Stomach (tissue), 9 donors: ENCODE measurements around the gene CHST2. TPM values are rescaled to one million over a fixed set of nuclear protein-coding genes. Genes with fewer than 3 reads are reported as not detected.

Source experiments
- DNase-seq, 2 donors: peaks; one replicate each; pipeline versions ENCODE4 v3.0.0 to v3.0.0-alpha.2; 2013 to 2019
- H3K27ac ChIP-seq, 5 donors: fragments of 200-600 bp in 4 of 5; sonication (generic) in 4 of 5; one replicate each; pipeline ENCODE4 v1.5.1; 2013 to 2019; ENCODE audit warnings: mild to moderate bottlenecking in 1 of 5, moderate library complexity in 1 of 5
- H3K27me3 ChIP-seq, 3 donors: fragments of 200-600 bp; sonication (generic); one replicate each; pipeline ENCODE4 v1.5.1; 2017 to 2019; ENCODE audit warnings: mixed run types in 1 of 3
- H3K36me3 ChIP-seq, 4 donors: fragments of 200-600 bp; sonication (generic); 1 replicate in 3 of 4; 2 replicates in 1 of 4; pipeline ENCODE4 v1.5.1; 2016 to 2019
- H3K4me1 ChIP-seq, 4 donors: fragments of 200-600 bp; sonication (generic); one replicate each; pipeline ENCODE4 v1.5.1; 2016 to 2019
- H3K4me3 ChIP-seq, 4 donors: fragments of 200-600 bp; sonication (generic) in 3 of 4; one replicate each; pipeline ENCODE4 v1.5.1; 2016 to 2019; ENCODE audit warnings: mild to moderate bottlenecking in 1 of 4
- H3K9me3 ChIP-seq, 4 donors: fragments of 200-600 bp; sonication (generic); one replicate each; pipeline ENCODE4 v1.5.1; 2016 to 2019
- EP300 ChIP-seq: sonication (generic); formaldehyde crosslinking; IDR thresholded peaks from one replicate; pipeline ENCODE4 v1.6.1; 2017; ENCODE audit warnings: antibody characterized with exemption
- POLR2A ChIP-seq, 4 donors: fragments of 450-650 bp; IDR thresholded peaks; one replicate each; pipeline ENCODE4 v1.6.1; 2016; ENCODE audit warnings: antibody characterized with exemption in 4 of 4, control low read depth in 2 of 4, mild to moderate bottlenecking in 1 of 4, moderate library complexity in 1 of 4
- POLR2AphosphoS5 ChIP-seq, 3 donors: sonication (generic); formaldehyde crosslinking; IDR thresholded peaks; one replicate each; pipeline ENCODE4 v1.6.1; 2016; ENCODE audit warnings: antibody characterized with exemption in 3 of 3
- WGBS, 5 donors: extraction: QIAGEN DNeasy Blood & Tissue Kit in 3 of 5; methylation state at CpG; one replicate each; pipeline versions ENCODE4 v1.1.5 to v1.1.7; 2013 to 2018; 5-methylcytosine and 5-hydroxymethylcytosine counted together
- intact Hi-C: fragments of 100-400 bp; cut with DNase I; formaldehyde crosslinking; loops from one replicate; pipeline ENCODE4 v1.15.1; 2023; ENCODE audit warnings: low total_unique reads
- polyA plus RNA-seq, 3 donors: library from polyadenylated mRNA; stranded (reverse); fragments of 200-250 nt; gene quantifications; one replicate each; pipeline ENCODE4 v1.2.3, GENCODE V29; 2013
- total RNA-seq, 5 donors: library from RNA; depleted of rRNA; stranded (reverse); fragments of >200 nt; gene quantifications; one replicate each; pipeline versions ENCODE4 v1.1.0 to v1.2.3, GENCODE V29; 2014 to 2016
- TF ChIP-seq, protein P1 (sequence below), 7 experiments: fragments of 450-650 bp in 4 of 7; fragments of 200-600 bp in 3 of 7; sonication (generic) in 3 of 7; IDR thresholded peaks; one replicate each; pipeline ENCODE4 v1.5.1; 2016 to 2019; ENCODE audit warnings: antibody characterized with exemption in 7 of 7, control low read depth in 2 of 7, mild to moderate bottlenecking in 1 of 7
- donor health status: healthy with polysubstance abuse.
- donor health status: Bipolar disorder and iron deficiency.
- donor health status: healthy.

Gene CHST2
- total and polyA plus RNA-seq, 8 donors = 0.73 to 5.9 (median 3.2) TPM

DNA sequence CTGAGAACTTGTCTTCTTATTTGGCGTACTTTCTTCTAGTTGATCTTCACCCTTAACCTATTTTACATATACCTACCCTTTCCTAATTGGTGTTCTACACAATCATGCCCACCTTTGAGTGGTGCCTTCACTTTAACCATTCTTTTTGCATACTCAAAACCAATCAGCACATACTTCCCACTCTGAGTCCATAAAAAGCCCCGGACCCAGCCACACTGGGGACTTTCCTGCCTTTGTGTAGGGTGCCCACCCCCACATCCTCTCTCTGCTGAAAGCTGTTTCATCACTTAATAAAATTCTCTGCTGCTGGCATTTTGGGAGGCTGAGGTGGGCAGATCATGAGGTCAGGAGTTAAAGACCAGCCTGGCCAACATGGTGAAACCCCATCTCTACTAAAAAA, 15.9 kb upstream of the CHST2 start:
- Histone ChIP-seq H3K36me3 (no peaks in the 10 kb centered on the region), H3K4me1 (no peaks in the 10 kb centered on the region), H3K9me3 (peaks cover 4 to 31% (median 23%) of the 10 kb centered on the region in 4 donors), H3K27ac (no peak overlapping the region), H3K4me3 (no peak overlapping the region), H3K27me3 (no peaks in the 10 kb centered on the region)
- intact Hi-C loops = no loop called here
- WGBS, 5 donors = 65 to 88% (median 79%) methylated on average over 2 of the region's 2 CpGs
- no peak for DNase-seq
- TF ChIP-seq EP300 = no peak
- no peak for TF ChIP-seq POLR2AphosphoS5 (IDR thresholded peaks at IDR 0.05)
- no peak for TF ChIP-seq POLR2A (IDR thresholded peaks at IDR 0.05)
- TF ChIP-seq, protein P1, sequence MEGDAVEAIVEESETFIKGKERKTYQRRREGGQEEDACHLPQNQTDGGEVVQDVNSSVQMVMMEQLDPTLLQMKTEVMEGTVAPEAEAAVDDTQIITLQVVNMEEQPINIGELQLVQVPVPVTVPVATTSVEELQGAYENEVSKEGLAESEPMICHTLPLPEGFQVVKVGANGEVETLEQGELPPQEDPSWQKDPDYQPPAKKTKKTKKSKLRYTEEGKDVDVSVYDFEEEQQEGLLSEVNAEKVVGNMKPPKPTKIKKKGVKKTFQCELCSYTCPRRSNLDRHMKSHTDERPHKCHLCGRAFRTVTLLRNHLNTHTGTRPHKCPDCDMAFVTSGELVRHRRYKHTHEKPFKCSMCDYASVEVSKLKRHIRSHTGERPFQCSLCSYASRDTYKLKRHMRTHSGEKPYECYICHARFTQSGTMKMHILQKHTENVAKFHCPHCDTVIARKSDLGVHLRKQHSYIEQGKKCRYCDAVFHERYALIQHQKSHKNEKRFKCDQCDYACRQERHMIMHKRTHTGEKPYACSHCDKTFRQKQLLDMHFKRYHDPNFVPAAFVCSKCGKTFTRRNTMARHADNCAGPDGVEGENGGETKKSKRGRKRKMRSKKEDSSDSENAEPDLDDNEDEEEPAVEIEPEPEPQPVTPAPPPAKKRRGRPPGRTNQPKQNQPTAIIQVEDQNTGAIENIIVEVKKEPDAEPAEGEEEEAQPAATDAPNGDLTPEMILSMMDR (IDR thresholded peaks at IDR 0.05) = no peak

DNA sequence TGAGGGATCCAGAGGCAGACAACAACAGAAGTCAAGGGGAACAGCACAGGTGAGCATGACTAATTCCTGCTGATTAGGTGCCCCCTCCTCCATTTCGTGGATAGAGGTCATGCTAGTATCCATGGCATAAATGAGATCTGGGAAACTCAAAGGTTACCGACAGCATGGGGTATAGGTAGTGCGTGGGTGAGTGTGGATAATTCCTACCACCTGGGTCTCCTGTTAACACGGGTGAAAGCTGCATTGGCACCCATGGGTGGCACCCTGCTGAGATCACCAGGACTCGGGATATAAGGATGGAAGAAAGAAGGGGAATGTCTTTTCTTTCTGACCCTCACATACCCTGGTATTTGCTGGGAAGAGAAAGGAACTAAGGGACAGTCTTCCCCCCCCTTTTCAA, 14.4 kb upstream of the CHST2 start:
- H3K27ac ChIP-seq = no peak overlapping the region
- TF ChIP-seq EP300 = no peak
- TF ChIP-seq, protein P1 (IDR thresholded peaks at IDR 0.05) = no peak
- TF ChIP-seq POLR2AphosphoS5 (IDR thresholded peaks at IDR 0.05) = no peak
- TF ChIP-seq POLR2A (IDR thresholded peaks at IDR 0.05) = no peak
- intact Hi-C loops = no loop called here
- 76 to 87% (median 85%) methylated on average over 5 of the region's 5 CpGs for WGBS, 5 donors
- no peaks in the 10 kb centered on the region for H3K27me3 ChIP-seq
- peaks cover 4 to 31% (median 23%) of the 10 kb centered on the region in 4 donors for H3K9me3 ChIP-seq
- H3K4me3 ChIP-seq = no peak overlapping the region
- H3K36me3 ChIP-seq = no peaks in the 10 kb centered on the region
- no peak for DNase-seq
- no peaks in the 10 kb centered on the region for H3K4me1 ChIP-seq

DNA sequence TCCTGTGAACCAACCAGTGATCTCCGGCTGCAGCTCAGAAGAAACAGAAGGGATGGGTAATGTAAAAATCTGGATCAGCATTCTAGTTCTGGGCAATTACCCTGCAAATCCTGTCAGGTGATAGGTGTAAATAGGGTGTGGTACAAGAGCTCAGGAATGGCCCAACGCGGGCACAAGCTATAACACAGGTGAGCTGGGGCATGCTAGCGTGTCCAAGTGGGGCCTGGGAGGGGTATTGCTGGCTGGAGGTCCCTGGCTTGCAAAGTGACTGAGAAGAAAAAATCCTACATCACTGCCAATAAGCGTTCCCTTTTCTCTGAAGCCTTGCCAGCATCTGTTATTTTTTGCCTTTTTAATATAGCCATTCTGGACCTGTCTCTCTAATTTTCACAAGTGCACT, 9.7 kb upstream of the CHST2 start:
- H3K27ac ChIP-seq = no peak overlapping the region
- no peak for DNase-seq
- TF ChIP-seq POLR2A (IDR thresholded peaks at IDR 0.05) = no peak
- no peak for TF ChIP-seq POLR2AphosphoS5 (IDR thresholded peaks at IDR 0.05)
- TF ChIP-seq EP300 = no peak
- TF ChIP-seq, protein P1 (IDR thresholded peaks at IDR 0.05) = no peak
- no peak overlapping the region for H3K4me3 ChIP-seq
- H3K27me3 ChIP-seq = no peaks in the 10 kb centered on the region
- H3K9me3 ChIP-seq = peaks cover 0 to 13% (median 12%) of the 10 kb centered on the region in 4 donors
- H3K36me3 ChIP-seq = no peaks in the 10 kb centered on the region
- 70 to 84% (median 77%) methylated on average over 5 of the region's 5 CpGs for WGBS, 5 donors
- intact Hi-C loops = no loop called here
- H3K4me1 ChIP-seq = no peaks in the 10 kb centered on the region

DNA sequence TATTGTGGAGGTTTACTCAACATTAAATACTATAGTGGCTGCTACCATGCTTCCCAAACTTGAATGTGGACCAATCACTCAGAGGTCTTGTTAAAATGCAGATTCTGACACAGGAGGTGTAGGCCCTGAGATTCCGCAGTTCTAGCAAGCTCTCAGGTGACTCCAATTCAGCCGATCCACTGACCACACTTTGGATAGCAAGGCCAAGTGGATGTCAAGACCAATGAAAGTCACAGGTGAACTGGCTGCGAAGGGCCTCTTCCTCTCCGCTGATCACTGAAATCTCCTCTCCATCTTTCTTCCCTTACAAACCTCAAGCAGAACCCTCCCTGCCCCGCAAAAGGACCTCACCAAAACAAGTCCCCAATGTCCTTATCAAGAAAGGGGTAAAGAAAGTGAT, 9.2 kb upstream of the CHST2 start:
- DNase-seq = no peak
- no peaks in the 10 kb centered on the region for H3K4me1 ChIP-seq
- TF ChIP-seq, protein P1 (IDR thresholded peaks at IDR 0.05) = no peak
- no peak for TF ChIP-seq POLR2A (IDR thresholded peaks at IDR 0.05)
- TF ChIP-seq POLR2AphosphoS5 (IDR thresholded peaks at IDR 0.05) = no peak
- TF ChIP-seq EP300 = no peak
- no peak overlapping the region for H3K27ac ChIP-seq
- H3K9me3 ChIP-seq = peaks cover 0 to 8% (median 7%) of the 10 kb centered on the region in 4 donors
- H3K4me3 ChIP-seq = no peak overlapping the region
- no peaks in the 10 kb centered on the region for H3K36me3 ChIP-seq
- intact Hi-C loops = no loop called here
- 76 to 89% (median 82%) methylated on average over 5 of the region's 5 CpGs for WGBS, 5 donors
- H3K27me3 ChIP-seq = no peaks in the 10 kb centered on the region
